Mesendoderm (in vitro differentiated cells): ENCODE measurements around the gene PASK. TPM values are rescaled to one million over a fixed set of nuclear protein-coding genes. Genes with fewer than 3 reads are reported as not detected.

Source experiments
- DNase-seq: peaks from one replicate; pipeline ENCODE4 v3.0.0; 2013
- H2AK5ac ChIP-seq: 2 replicates; pipeline ENCODE4 v1.6.1; 2013; ENCODE audit warnings: low read length, inconsistent platforms
- H2BK120ac ChIP-seq: 2 replicates; pipeline ENCODE4 v1.6.1; 2013; ENCODE audit warnings: low read depth, mild to moderate bottlenecking, low read length, moderate library complexity, mixed read lengths
- H2BK15ac ChIP-seq: replicated peaks from 2 replicates; pipeline ENCODE4 v1.6.1; 2013; ENCODE audit warnings: low read depth, mild to moderate bottlenecking, moderate library complexity
- H2BK5ac ChIP-seq: 2 replicates; pipeline ENCODE4 v1.6.1; 2013; ENCODE audit warnings: low read length, inconsistent platforms
- H3K18ac ChIP-seq: 2 replicates; pipeline ENCODE4 v1.6.1; 2013; ENCODE audit warnings: mild to moderate bottlenecking, low read length, mixed read lengths
- H3K23ac ChIP-seq: one replicate; pipeline ENCODE4 v1.6.1; 2013; ENCODE audit warnings: low read length
- H3K27ac ChIP-seq: 2 replicates; pipeline ENCODE4 v1.5.1; 2013; ENCODE audit warnings: low read depth, mild to moderate bottlenecking, inconsistent platforms, low read length, moderate library complexity
- H3K27me3 ChIP-seq: 2 replicates; pipeline ENCODE4 v1.6.1; 2013; ENCODE audit warnings: low read length, control low read depth, mild to moderate bottlenecking, inconsistent platforms; ENCODE audit not compliant: insufficient read depth, poor library complexity
- H3K36me3 ChIP-seq: 2 replicates; pipeline ENCODE4 v1.6.1; 2013; ENCODE audit warnings: low read length, inconsistent platforms; ENCODE audit not compliant: control insufficient read depth, insufficient read depth
- H3K4ac ChIP-seq: one replicate; pipeline ENCODE4 v1.6.1; 2013; ENCODE audit warnings: low read depth, mild to moderate bottlenecking, low read length, moderate library complexity
- H3K4me1 ChIP-seq: 2 replicates; pipeline ENCODE4 v1.6.1; 2013; ENCODE audit warnings: low read depth, low read length, inconsistent platforms; ENCODE audit not compliant: control insufficient read depth
- H3K4me2 ChIP-seq: 2 replicates; pipeline ENCODE4 v1.6.1; 2013; ENCODE audit warnings: low read length
- H3K4me3 ChIP-seq: 2 replicates; pipeline ENCODE4 v1.5.1; 2013; ENCODE audit warnings: mild to moderate bottlenecking, low read length
- H3K56ac ChIP-seq: one replicate; pipeline ENCODE4 v1.6.1; 2013; ENCODE audit warnings: low read length
- H3K79me1 ChIP-seq: 2 replicates; pipeline ENCODE4 v1.6.1; 2013; ENCODE audit warnings: low read length, inconsistent platforms
- H3K79me2 ChIP-seq: 2 replicates; pipeline ENCODE4 v1.6.1; 2013; ENCODE audit warnings: mild to moderate bottlenecking, low read length; ENCODE audit not compliant: control insufficient read depth, insufficient read depth
- H3K9ac ChIP-seq: 2 replicates; pipeline ENCODE4 v1.6.1; 2013; ENCODE audit warnings: low read length, inconsistent platforms
- H4K5ac ChIP-seq: one replicate; pipeline ENCODE4 v1.6.1; 2013; ENCODE audit warnings: low read length
- H4K8ac ChIP-seq: one replicate; pipeline ENCODE4 v1.6.1; 2013; ENCODE audit warnings: low read depth, mild to moderate bottlenecking, control low read depth, low read length, moderate library complexity
- WGBS: extraction: QIAGEN DNeasy Blood & Tissue Kit; methylation state at CpG from one replicate; pipeline ENCODE4 v1.1.7; 2013; ENCODE audit warnings: low lambda C conversion rate, missing lambda C conversion rate; ENCODE audit not compliant: insufficient coverage; ENCODE audit errors: extremely low coverage; 5-methylcytosine and 5-hydroxymethylcytosine counted together
- small RNA-seq: library from polyadenylated mRNA; stranded (forward); fragments of <200 nt; extraction: miRNeasy Mini kit (QIAGEN cat#:217004); gene quantifications from one replicate; pipeline ENCODE3, GENCODE V24; 2013; ENCODE audit not compliant: insufficient read depth

PASK gene

DNA sequence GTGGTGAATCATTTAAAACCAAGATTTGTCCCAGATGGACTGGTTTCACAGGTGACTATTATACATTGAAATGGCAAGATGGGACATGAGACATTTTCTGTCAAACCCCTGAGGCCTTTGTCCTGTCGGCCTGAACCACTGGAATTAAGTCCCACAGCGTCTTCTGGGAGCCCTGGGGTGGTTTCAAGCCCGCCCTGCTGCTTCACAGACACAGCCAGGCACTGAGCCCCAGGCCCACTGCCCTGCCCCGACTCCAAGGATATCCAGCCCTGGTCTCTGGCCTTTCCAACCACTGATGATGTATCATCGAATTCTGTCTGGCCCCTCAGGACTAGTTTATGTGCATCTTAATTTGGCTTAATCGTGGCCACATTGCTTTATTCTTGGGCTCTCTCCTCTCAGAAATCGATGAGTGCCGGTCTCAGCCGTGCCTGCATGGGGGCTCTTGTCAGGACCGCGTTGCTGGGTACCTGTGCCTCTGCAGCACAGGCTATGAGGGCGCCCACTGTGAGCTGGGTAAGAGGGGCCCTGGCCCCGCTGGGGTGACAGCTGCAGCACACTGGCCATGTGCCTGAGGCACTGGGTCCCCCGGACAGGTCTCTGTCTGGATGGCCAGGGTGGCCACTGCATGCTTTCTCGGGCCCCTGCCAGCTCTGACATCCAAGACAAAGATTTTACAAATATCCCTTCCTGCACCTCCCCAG, 86.7 kb downstream of the PASK start:
- H4K5ac ChIP-seq: no peak overlapping the region
- no peak overlapping the region for H3K9ac ChIP-seq
- no peak overlapping the region for H3K18ac ChIP-seq
- no peak overlapping the region for H3K23ac ChIP-seq
- WGBS: no CpG with 5 or more reads among the region's 15 CpGs
- H2BK120ac ChIP-seq: no peak overlapping the region
- H3K27me3 ChIP-seq: no peaks in the 10 kb centered on the region
- H3K4me2 ChIP-seq: no peak overlapping the region
- no peak overlapping the region for H3K4me3 ChIP-seq
- no peak overlapping the region for H2AK5ac ChIP-seq
- no peak overlapping the region for H4K8ac ChIP-seq
- no peak overlapping the region for H3K4ac ChIP-seq
- no peak overlapping the region for H2BK5ac ChIP-seq
- H3K4me1 ChIP-seq: no peaks in the 10 kb centered on the region
- no peaks in the 10 kb centered on the region for H3K79me1 ChIP-seq
- H2BK15ac ChIP-seq: no peak overlapping the region
- H3K36me3 ChIP-seq: no peaks in the 10 kb centered on the region
- no peak overlapping the region for H3K27ac ChIP-seq
- no peak overlapping the region for H3K56ac ChIP-seq
- DNase-seq: no peak
- no peaks in the 10 kb centered on the region for H3K79me2 ChIP-seq

DNA sequence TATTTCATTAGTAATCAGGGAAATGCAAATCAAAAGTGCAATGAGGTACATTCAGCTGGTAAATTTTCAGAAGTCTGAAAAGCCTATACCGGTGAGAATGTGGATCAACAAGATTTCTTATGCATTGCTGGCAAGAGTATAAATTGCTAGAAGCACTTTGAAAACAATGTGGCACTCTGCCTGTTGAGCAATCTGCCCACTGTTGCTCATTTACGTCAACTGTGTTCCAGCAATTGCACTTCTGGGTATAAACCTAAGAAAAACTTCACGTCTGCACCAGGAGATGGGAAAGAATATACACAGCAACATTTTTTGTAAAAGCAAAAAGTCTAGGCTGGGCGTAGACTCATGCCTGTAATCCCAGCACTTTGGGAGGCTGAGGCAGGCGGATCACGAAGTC, 88.0 kb downstream of the PASK start:
- no peaks in the 10 kb centered on the region for H3K4me1 ChIP-seq
- no peak overlapping the region for H3K9ac ChIP-seq
- H2AK5ac ChIP-seq: no peak overlapping the region
- H3K4me3 ChIP-seq: no peak overlapping the region
- no peak overlapping the region for H4K8ac ChIP-seq
- no peak overlapping the region for H3K4me2 ChIP-seq
- H3K27me3 ChIP-seq: no peaks in the 10 kb centered on the region
- H4K5ac ChIP-seq: no peak overlapping the region
- no peak overlapping the region for H3K56ac ChIP-seq
- H3K79me1 ChIP-seq: no peaks in the 10 kb centered on the region
- H3K79me2 ChIP-seq: no peaks in the 10 kb centered on the region
- no peak overlapping the region for H3K23ac ChIP-seq
- no peak overlapping the region for H2BK120ac ChIP-seq
- H3K4ac ChIP-seq: no peak overlapping the region
- no peaks in the 10 kb centered on the region for H3K36me3 ChIP-seq
- WGBS: no CpG with 5 or more reads among the region's 6 CpGs
- no peak overlapping the region for H2BK15ac ChIP-seq
- no peak for DNase-seq
- H3K27ac ChIP-seq: no peak overlapping the region
- no peak overlapping the region for H2BK5ac ChIP-seq
- H3K18ac ChIP-seq: no peak overlapping the region

Small RNAs within 50 kb of the gene (small RNA-seq; reads per million reads assigned to genes)
- gene AC005237.2: not detected
